B cell (primary cell): ENCODE measurements around the gene C20orf204.

Source experiments
- EZH2 ChIP-seq: IDR thresholded peaks from 2 replicates; pipeline ENCODE4 v1.6.1; 2012; ENCODE audit warnings: borderline replicate concordance, low read depth, mild to moderate bottlenecking, moderate library complexity, low read length; ENCODE audit not compliant: insufficient read depth, poor library complexity, severe bottlenecking
- TF ChIP-seq, protein P1 (sequence below): fragments of 200-600 bp; IDR thresholded peaks from one replicate; pipeline ENCODE4 v1.8.0; 2022; ENCODE audit warnings: antibody characterized with exemption, mild to moderate bottlenecking

DNA sequence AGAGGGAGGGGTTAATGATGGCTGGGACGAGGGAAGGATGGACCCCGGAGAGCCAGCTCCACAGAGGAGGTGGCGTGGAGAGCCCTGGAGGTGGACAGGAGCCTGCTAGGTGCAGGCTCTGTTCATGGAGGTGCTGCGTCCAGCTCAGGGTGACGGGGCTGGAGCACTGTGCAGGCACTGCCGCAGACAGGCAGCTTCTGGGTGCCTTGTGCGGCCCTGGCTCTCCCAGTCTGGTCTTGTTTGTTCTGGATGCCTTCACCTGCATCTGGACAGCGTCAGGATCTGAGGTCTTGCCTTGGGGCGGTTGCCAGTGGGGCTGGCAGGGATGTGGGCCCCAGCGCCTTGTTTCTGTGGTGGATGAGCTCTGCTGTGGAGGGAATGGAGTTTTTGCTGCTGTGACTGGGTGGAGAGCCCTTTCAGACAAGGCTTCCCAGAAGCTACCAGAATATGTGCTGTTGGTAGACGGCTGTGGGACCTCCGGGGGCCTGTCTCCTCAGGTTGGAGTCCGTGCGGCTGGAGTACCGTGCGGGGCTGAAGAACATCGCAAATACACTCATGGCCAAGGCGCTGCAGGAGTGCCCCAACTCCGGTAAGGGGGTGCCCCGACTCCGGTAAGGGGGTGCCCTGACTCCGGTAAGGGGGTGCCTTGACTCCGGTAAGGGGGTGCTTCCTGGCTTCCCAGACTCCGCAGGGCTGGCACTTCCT, 7.8 kb upstream of the C20orf204 start:
- TF ChIP-seq, protein P1, sequence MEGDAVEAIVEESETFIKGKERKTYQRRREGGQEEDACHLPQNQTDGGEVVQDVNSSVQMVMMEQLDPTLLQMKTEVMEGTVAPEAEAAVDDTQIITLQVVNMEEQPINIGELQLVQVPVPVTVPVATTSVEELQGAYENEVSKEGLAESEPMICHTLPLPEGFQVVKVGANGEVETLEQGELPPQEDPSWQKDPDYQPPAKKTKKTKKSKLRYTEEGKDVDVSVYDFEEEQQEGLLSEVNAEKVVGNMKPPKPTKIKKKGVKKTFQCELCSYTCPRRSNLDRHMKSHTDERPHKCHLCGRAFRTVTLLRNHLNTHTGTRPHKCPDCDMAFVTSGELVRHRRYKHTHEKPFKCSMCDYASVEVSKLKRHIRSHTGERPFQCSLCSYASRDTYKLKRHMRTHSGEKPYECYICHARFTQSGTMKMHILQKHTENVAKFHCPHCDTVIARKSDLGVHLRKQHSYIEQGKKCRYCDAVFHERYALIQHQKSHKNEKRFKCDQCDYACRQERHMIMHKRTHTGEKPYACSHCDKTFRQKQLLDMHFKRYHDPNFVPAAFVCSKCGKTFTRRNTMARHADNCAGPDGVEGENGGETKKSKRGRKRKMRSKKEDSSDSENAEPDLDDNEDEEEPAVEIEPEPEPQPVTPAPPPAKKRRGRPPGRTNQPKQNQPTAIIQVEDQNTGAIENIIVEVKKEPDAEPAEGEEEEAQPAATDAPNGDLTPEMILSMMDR = no peak
- TF ChIP-seq EZH2 = no peak
